ENCODE data around the gene RGS9BP. TPM values are rescaled to one million over a fixed set of nuclear protein-coding genes. Genes with fewer than 3 reads are reported as not detected.
A peak's percentile ranks its signal among the peaks of the same experiment; 100 is the strongest.
"Not testable (repeated sequence)": the region's sequence is repeated elsewhere in the genome, so short reads cannot be mapped to it uniquely, and the experiment has no call there.

The RGS9BP gene
- total RNA-seq, 2 donors from 2014 or later, result 0.39 TPM; not detected in 1

GRCh38 chr19:32711747-32712146, 36.1 kb downstream of the RGS9BP start:
- Mint-ChIP-seq H3K36me3 (peaks cover 4 to 15% of the 10 kb centered on the region in 2 donors), H3K9me3 (peaks cover 0 to 3% of the 10 kb centered on the region in 2 donors), H3K27ac (no peak overlapping the region)
- DNase-seq (ENCODE audit: low spot score in 2 of 2) (no peak), ATAC-seq (no peak)

GRCh38 chr19:32716203-32716602, 40.6 kb downstream of the RGS9BP start:
- DNase-seq (ENCODE audit: low spot score in 2 of 2); H3K36me3 Mint-ChIP-seq; ATAC-seq; H3K9me3 Mint-ChIP-seq: not testable (repeated sequence)
- peak overlapping the region in 1 of 2 donors; percentile 55 for H3K27ac Mint-ChIP-seq

GRCh38 chr19:32717496-32717895, 41.8 kb downstream of the RGS9BP start:
- peaks cover 0 to 11% of the 10 kb centered on the region in 2 donors for H3K36me3 Mint-ChIP-seq
- H3K9me3 Mint-ChIP-seq, result peaks cover 0 to 4% of the 10 kb centered on the region in 2 donors
- DNase-seq (ENCODE audit: low spot score in 2 of 2) (no peak), ATAC-seq (no peak)
- no peak overlapping the region for H3K27ac Mint-ChIP-seq

GRCh38 chr19:32718286-32718685, 42.6 kb downstream of the RGS9BP start:
- H3K27ac Mint-ChIP-seq, result no peak overlapping the region
- DNase-seq (ENCODE audit: low spot score in 2 of 2) (no peak), ATAC-seq (no peak)
- peaks cover 0 to 11% of the 10 kb centered on the region in 2 donors for H3K36me3 Mint-ChIP-seq
- peaks cover 0 to 4% of the 10 kb centered on the region in 2 donors for H3K9me3 Mint-ChIP-seq

- H3K36me3 Mint-ChIP-seq, result peaks cover 0 to 11% of the 10 kb centered on the region in 2 donors
- DNase-seq (ENCODE audit: low spot score in 2 of 2) (peak in 1 of 2 donors; percentile 22), ATAC-seq (peak in 1 of 2 donors; percentile 63)
- peaks cover 0 to 4% of the 10 kb centered on the region in 2 donors for H3K9me3 Mint-ChIP-seq
- H3K27ac Mint-ChIP-seq, result peak within 1 kb of the TSS in 1 of 2 donors; percentile 37
Observed at GRCh38 chr19:32719611-32720059, 44.0 kb downstream of the RGS9BP start, which contains the start of gene TDRD12. Gene TDRD12, plus strand, starts transcription at chr19:32719767. Its CDS starts 306 bp downstream, at chr19:32720073.

GRCh38 chr19:32720216-32720935, 44.7 kb downstream of the RGS9BP start:
- H3K27ac Mint-ChIP-seq, result no peak overlapping the region
- H3K36me3 Mint-ChIP-seq, result peaks cover 0 to 11% of the 10 kb centered on the region in 2 donors
- DNase-seq (ENCODE audit: low spot score in 2 of 2) (no peak), ATAC-seq (no peak)
- H3K9me3 Mint-ChIP-seq, result peaks cover 0 to 4% of the 10 kb centered on the region in 2 donors

- no peak for DNase-seq (ENCODE audit: low spot score in 2 of 2)
- peaks cover 0 to 11% of the 10 kb centered on the region in 2 donors for H3K36me3 Mint-ChIP-seq
- H3K27ac Mint-ChIP-seq, result no peak overlapping the region
- peaks cover 0 to 4% of the 10 kb centered on the region in 2 donors for H3K9me3 Mint-ChIP-seq
- no peak for ATAC-seq
Observed at GRCh38 chr19:32720936-32721250, 45.2 kb downstream of the RGS9BP start.

Other genes with a start within 250 kb of the RGS9BP start
- gene PDCD5, start 94.7 kb upstream of the RGS9BP start, total RNA-seq, result 100 to 1,000 TPM in 1 of 2 donors, 10 to 100 TPM in 1; 68.3 to 121 TPM
- 10 to 100 TPM; 30.2 to 38.5 TPM for gene ANKRD27, start 668 bp upstream of the RGS9BP start, total RNA-seq
- 10 to 100 TPM; 10.1 to 15.9 TPM for gene NUDT19, start 16.0 kb downstream of the RGS9BP start, total RNA-seq
- gene TDRD12, start 43.9 kb downstream of the RGS9BP start, total RNA-seq, result 1 to 10 TPM in 1 of 2 donors, under 1 TPM in 1; 0.09 to 5.8 TPM
- gene SLC7A9, start 193.9 kb downstream of the RGS9BP start, total RNA-seq, result not detected